ENCODE data around the gene DPF3. TPM values are rescaled to one million over a fixed set of nuclear protein-coding genes. Genes with fewer than 3 reads are reported as not detected.

Gene DPF3
- polyA plus RNA-seq, 1 experiment: 15.8 TPM

GRCh38 chr14:72884386-72884785 is 9.5 kb downstream of the DPF3 start:
- H3K9me3 ChIP-seq (ENCODE audit: control insufficient read depth, insufficient read depth, low read length): peaks cover 3% of the 10 kb centered on the region; the same call in 1 of the 2 replicates
- H3K27ac ChIP-seq (ENCODE audit: low read depth, low read length): no peak overlapping the region
- TF ChIP-seq CTCF (IDR thresholded peaks at IDR 0.05; ENCODE audit: low read depth, low read length): no peak
- ChIA-PET POLR2A (no interaction called here), CTCF (interaction anchor here (1.6 kb wide), 1 partner anchor 368 kb away, joined by 7 read pairs; no protein-coding TSS in a partner anchor)
- H3K27me3 ChIP-seq (ENCODE audit: control insufficient read depth, insufficient read depth, low read length): no peaks in the 10 kb centered on the region
- no peak overlapping the region for H3K4me3 ChIP-seq (ENCODE audit: low read depth, low read length)
- no peak for DNase-seq (ENCODE audit: low read depth, low spot score)

- Histone ChIP-seq H3K4me3 (ENCODE audit: low read depth, low read length) (no peak overlapping the region), H3K9me3 (ENCODE audit: control insufficient read depth, insufficient read depth, low read length) (peaks cover 3% of the 10 kb centered on the region; the same call in 1 of the 2 replicates), H3K27me3 (ENCODE audit: control insufficient read depth, insufficient read depth, low read length) (no peaks in the 10 kb centered on the region), H3K27ac (ENCODE audit: low read depth, low read length) (no peak overlapping the region)
- POLR2A ChIA-PET: no interaction called here
- CTCF ChIA-PET: interaction anchor here (1.6 kb wide), 1 partner anchor 367 kb away, joined by 7 read pairs; no protein-coding TSS in a partner anchor
- DNase-seq (ENCODE audit: low read depth, low spot score): no peak
- no peak for TF ChIP-seq CTCF (IDR thresholded peaks at IDR 0.05; ENCODE audit: low read depth, low read length)
Observed at GRCh38 chr14:72883961-72884360, 9.9 kb downstream of the DPF3 start.

- POLR2A ChIA-PET: no interaction called here
- TF ChIP-seq CTCF (IDR thresholded peaks at IDR 0.05; ENCODE audit: low read depth, low read length): no peak
- no peak overlapping the region for H3K27ac ChIP-seq (ENCODE audit: low read depth, low read length)
Observed at GRCh38 chr14:72883109-72883508, 10.8 kb downstream of the DPF3 start.

GRCh38 chr14:72882463-72882862 is 11.4 kb downstream of the DPF3 start:
- Histone ChIP-seq H3K9me3 (ENCODE audit: control insufficient read depth, insufficient read depth, low read length) (peaks cover 3% of the 10 kb centered on the region; the same call in 1 of the 2 replicates), H3K27me3 (ENCODE audit: control insufficient read depth, insufficient read depth, low read length) (no peaks in the 10 kb centered on the region), H3K27ac (ENCODE audit: low read depth, low read length) (no peak overlapping the region), H3K4me3 (ENCODE audit: low read depth, low read length) (no peak overlapping the region)
- no peak for DNase-seq (ENCODE audit: low read depth, low spot score)
- TF ChIP-seq CTCF (IDR thresholded peaks at IDR 0.05; ENCODE audit: low read depth, low read length): no peak
- POLR2A ChIA-PET: no interaction called here
- CTCF ChIA-PET: no interaction called here

More at GRCh38 chr14:72883109-72883508, 10.8 kb downstream of the DPF3 start:
- no peak for DNase-seq (ENCODE audit: low read depth, low spot score)
- CTCF ChIA-PET: no interaction called here
- Histone ChIP-seq H3K9me3 (ENCODE audit: control insufficient read depth, insufficient read depth, low read length) (peaks cover 3% of the 10 kb centered on the region; the same call in 1 of the 2 replicates), H3K27me3 (ENCODE audit: control insufficient read depth, insufficient read depth, low read length) (no peaks in the 10 kb centered on the region), H3K4me3 (ENCODE audit: low read depth, low read length) (no peak overlapping the region)

GRCh38 chr14:72882047-72882446 is 11.9 kb downstream of the DPF3 start:
- no peaks in the 10 kb centered on the region for H3K27me3 ChIP-seq (ENCODE audit: control insufficient read depth, insufficient read depth, low read length)
- H3K4me3 ChIP-seq (ENCODE audit: low read depth, low read length): no peak overlapping the region
- DNase-seq (ENCODE audit: low read depth, low spot score): no peak
- TF ChIP-seq CTCF (IDR thresholded peaks at IDR 0.05; ENCODE audit: low read depth, low read length): no peak
- H3K27ac ChIP-seq (ENCODE audit: low read depth, low read length): no peak overlapping the region
- peaks cover 2% of the 10 kb centered on the region; the same call in 1 of the 2 replicates for H3K9me3 ChIP-seq (ENCODE audit: control insufficient read depth, insufficient read depth, low read length)
- ChIA-PET CTCF (interaction anchor here (0.7 kb wide), 1 partner anchor 9 kb away, joined by 8 read pairs; no protein-coding TSS in a partner anchor), POLR2A (no interaction called here)

Measured in AG04450 (cell line).